GM18502 (cell line): Measurements from ENCODE around the gene PPM1B.
"Not testable (repeated sequence)": the region's sequence is repeated elsewhere in the genome, so short reads cannot be mapped to it uniquely, and the experiment has no call there.

Experiments
- ATAC-seq: cut with Tn5 transposase; IDR thresholded peaks from one replicate; pipeline ENCODE4 v1.9.1; 2021; ENCODE audit warnings: mild to moderate bottlenecking; ENCODE audit not compliant: unreplicated experiment, poor library complexity

Gene PPM1B

GRCh38 chr2:44168681-44169154, at the start of gene PPM1B:
TSS of gene PPM1B (plus strand) at chr2:44168875. CDS start at chr2:44201200, 32,325 bp downstream.
- peak; percentile 74 for ATAC-seq

GRCh38 chr2:44119878-44120277, 48.8 kb upstream of the PPM1B start:
- ATAC-seq, result no peak

DNA sequence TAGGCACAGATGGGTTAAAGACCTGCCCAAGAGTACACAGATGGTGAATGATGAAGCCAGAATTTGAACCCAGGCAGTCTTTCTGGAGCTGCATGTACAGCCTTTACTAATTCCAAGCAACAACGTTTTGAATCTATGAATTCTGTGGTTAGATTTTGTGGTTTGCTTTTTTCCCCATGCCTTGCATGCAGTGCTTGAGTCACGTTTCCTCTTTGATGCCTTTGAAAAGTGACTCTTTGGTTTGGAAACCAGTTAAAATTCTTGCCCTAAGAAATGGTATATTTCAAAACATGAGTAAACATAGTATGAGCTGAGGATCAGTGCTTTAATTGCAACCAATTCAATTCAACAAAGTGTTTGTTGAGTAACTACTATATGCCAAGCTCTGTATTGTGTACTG, 48.2 kb upstream of the PPM1B start:
- no peak for ATAC-seq

DNA sequence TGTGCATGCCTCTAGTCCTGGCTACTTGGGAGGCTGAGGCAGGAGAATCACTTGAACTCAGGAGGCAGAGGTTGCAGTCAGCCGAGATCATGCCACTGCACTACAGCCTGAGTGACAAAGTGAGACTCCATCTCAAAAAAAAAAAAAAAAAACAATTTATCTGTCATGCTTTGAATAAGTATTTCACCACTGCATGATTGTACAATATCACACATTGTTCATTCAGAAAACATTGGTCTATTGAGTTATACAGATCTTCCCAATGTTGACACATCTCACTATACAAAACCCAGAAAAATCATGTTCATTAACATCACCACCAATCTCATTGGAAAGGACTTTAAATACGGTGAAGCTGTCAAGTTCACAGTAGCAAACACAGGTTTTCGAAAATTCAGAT, 46.8 kb upstream of the PPM1B start:
- ATAC-seq, result no peak

DNA sequence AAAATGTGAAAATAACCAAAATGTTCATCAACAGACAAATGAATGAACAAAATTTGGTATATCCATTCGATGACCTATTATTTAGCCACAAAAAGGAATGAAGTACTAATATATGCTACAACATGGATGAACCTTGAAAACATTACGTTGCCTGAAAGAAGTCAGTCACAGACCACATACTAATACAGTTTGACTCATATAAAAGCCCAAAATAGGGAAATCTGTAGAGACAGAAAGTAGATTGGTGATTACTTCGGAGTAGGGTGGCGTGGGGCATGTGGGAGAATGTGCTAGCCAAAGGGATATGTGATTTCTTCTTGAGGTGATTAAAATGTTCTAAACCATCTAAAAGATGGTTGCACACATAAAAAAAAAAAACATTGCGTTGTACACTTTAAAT, 44.2 kb upstream of the PPM1B start:
- no peak for ATAC-seq

- ATAC-seq, result no peak
These were observed 42.4 kb upstream of the PPM1B start for GRCh38 chr2:44126106-44126797.

GRCh38 chr2:44130441-44130840, 38.2 kb upstream of the PPM1B start:
- no peak for ATAC-seq

- ATAC-seq, result no peak
These were observed 37.5 kb upstream of the PPM1B start for GRCh38 chr2:44131177-44131576.

DNA sequence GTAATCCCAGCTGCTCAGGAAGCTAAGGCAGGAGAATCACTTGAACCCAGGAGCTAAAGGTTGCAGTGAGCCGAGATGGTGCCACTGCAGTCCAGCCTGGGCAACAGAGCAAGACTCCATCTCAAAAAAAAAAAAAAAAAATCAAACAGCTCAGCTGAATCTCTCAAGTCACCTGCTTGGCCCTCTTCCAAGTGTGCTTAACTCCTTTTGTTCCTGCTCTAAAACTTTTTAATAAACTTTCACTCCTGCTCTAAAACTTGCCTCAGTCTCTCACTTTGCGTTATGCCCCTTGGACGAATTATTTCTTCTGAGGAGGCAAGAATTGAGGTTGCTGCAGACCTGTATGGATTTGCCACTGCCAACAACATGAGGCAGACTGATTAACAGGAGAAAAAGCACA, 35.1 kb upstream of the PPM1B start:
- not testable (repeated sequence) for ATAC-seq

GRCh38 chr2:44134848-44135247, 33.8 kb upstream of the PPM1B start:
- no peak for ATAC-seq

GRCh38 chr2:44135296-44135695, 33.4 kb upstream of the PPM1B start:
- ATAC-seq, result no peak

GRCh38 chr2:44135771-44136170, 32.9 kb upstream of the PPM1B start:
- no peak for ATAC-seq

DNA sequence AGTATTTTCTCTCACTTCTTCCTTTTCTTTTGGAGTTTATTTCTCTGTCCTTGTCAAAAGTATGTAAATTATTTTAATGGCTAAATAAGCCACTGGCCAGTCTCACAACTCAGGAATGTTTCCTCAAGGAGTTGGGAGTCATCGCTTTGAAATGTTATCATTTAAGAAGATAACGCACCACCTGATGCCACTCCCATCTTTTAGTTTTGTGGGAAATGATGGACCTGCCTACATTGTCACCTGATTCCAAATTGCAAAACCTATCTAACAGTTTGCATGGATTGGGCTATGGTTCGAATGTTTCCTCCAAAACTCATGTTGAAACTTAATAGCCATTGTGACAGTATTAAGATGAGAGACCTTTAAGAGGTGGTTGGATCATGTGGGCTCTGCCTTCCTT, 32.4 kb upstream of the PPM1B start:
- ATAC-seq, result no peak

- no peak for ATAC-seq
These were observed 31.6 kb upstream of the PPM1B start for GRCh38 chr2:44137048-44137447.

GRCh38 chr2:44137872-44138551, 30.7 kb upstream of the PPM1B start:
- no peak for ATAC-seq

DNA sequence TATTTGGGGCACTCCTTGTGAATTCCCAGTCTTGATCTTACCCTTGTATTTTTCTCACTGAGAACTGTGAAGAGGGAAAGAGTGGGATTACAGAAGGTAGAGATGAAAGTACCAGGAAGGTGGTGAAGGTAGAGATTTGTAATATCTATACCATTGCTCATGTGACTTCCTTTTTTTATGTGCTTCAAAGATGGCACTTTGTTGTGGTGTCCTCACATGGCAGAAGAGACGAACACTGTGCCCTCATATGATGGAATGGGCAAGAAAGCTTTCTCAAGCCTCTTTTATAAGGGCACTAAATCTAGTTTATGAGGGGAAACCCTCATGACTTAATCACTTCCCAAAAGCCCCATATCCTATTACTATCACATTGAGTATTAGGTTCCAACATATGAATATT, 28.9 kb upstream of the PPM1B start:
- no peak for ATAC-seq

GRCh38 chr2:44142306-44142705, 26.4 kb upstream of the PPM1B start:
- ATAC-seq, result no peak

DNA sequence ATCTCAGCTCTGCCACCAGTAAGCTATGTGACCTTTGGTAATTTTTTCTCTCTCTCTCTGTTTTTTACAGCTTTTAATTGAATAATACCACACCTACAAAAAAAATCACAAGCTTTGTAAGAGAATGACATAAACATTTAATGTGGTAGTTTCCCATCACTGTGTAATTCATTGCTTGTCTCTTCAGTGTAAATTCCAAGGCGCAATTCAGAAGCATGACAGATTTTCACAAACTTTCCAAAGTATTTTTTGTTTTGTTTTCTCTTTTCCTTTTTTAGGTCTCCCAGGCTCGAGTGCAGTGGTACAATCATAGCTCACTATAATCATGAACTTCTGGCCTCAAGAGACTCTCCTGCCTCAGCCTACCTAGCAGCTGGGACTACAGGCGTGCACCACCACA, 25.0 kb upstream of the PPM1B start:
- ATAC-seq, result no peak

- ATAC-seq, result no peak
These were observed 19.7 kb upstream of the PPM1B start for GRCh38 chr2:44148999-44149398.

GRCh38 chr2:44150473-44150872, 18.2 kb upstream of the PPM1B start:
- ATAC-seq, result no peak

- no peak for ATAC-seq
These were observed 15.6 kb upstream of the PPM1B start for GRCh38 chr2:44152865-44153669.
